ENCODE data around the gene OPRD1.
A peak's percentile ranks its signal among the peaks of the same experiment; 100 is the strongest.
"Not testable (repeated sequence)": the region's sequence is repeated elsewhere in the genome, so short reads cannot be mapped to it uniquely, and the experiment has no call there.

Gene OPRD1

DNA sequence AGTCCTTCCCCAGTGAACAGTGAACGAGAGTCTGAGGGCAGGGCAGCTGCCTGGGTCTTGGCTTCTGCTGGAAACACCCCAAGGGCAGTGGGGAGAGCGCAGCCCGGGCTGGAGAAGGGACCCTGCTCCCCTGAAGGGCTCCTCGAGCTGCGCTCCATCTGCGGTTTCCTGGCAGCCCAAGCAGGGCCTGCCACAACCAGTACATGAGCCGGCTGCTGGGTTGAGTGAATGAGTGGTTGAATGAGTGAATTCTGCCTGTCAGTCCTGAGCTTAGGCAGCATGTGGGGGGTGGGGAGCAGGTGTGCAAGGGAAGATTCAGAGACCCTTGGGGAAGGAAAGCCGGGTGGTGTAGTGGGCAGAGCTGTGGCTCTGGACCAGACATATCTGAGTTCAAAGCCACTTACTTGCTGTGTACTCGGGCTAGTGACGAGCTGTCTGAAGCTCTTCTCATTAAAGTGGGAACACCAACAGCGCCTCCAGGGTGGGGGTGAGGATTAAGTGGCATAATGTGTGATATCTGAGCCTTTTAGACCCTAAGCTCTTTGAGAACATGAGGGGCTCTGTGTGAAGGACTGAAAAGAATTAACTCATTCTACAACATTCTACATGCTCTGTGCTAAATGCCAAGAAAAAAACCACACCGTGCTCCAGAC is 3.7 kb downstream of the OPRD1 start:
- Mint-ChIP-seq H3K4me3 (no peak overlapping the region), H3K9me3 (no peaks in the 10 kb centered on the region), H3K27me3 (peaks cover 82% of the 10 kb centered on the region), H3K4me1 (peaks cover 5% of the 10 kb centered on the region), H3K27ac (no peak overlapping the region)
- DNase-seq (no peak), ATAC-seq (no peak)

DNA sequence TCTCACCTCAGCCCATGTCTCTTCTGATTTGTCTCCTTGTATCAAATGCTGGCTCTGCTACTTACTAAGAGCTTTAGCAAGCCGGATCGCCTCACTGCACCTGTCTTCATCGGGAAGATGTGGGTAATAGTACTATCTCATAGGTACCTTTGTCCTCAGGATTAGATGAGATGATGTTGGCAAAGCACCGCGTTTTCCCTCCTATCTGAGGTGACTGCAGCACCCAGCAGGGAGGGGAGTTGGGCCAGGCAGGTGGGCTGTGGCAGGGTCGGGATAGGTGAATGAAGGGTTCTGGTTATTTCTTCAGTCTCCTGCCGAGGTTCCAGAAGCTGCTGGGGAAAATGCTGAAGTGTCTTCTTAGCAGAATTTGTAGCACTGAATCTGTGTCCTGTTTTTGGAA is 5.2 kb downstream of the OPRD1 start:
- peaks cover 5% of the 10 kb centered on the region for H3K4me1 Mint-ChIP-seq
- DNase-seq (no peak), ATAC-seq (no peak)
- H3K4me3 Mint-ChIP-seq, result no peak overlapping the region
- H3K27me3 Mint-ChIP-seq, result peaks cover 71% of the 10 kb centered on the region
- H3K27ac Mint-ChIP-seq, result no peak overlapping the region
- no peaks in the 10 kb centered on the region for H3K9me3 Mint-ChIP-seq

- Mint-ChIP-seq H3K27me3 (peaks cover 52% of the 10 kb centered on the region), H3K4me3 (no peak overlapping the region), H3K9me3 (no peaks in the 10 kb centered on the region), H3K27ac (no peak overlapping the region), H3K4me1 (no peaks in the 10 kb centered on the region)
- ATAC-seq (no peak), DNase-seq (no peak)
These were observed 7.0 kb downstream of the OPRD1 start for GRCh38 chr1:28819020-28819419.

GRCh38 chr1:28822799-28823198 is 10.8 kb downstream of the OPRD1 start:
- DNase-seq (no peak), ATAC-seq (no peak)
- H3K27ac Mint-ChIP-seq, result no peak overlapping the region
- H3K27me3 Mint-ChIP-seq, result peaks cover 19% of the 10 kb centered on the region
- H3K9me3 Mint-ChIP-seq, result no peaks in the 10 kb centered on the region
- no peak overlapping the region for H3K4me3 Mint-ChIP-seq
- H3K4me1 Mint-ChIP-seq, result no peaks in the 10 kb centered on the region

- H3K9me3 Mint-ChIP-seq, H3K4me1 Mint-ChIP-seq, ATAC-seq, H3K27me3 Mint-ChIP-seq, H3K27ac Mint-ChIP-seq, DNase-seq, H3K4me3 Mint-ChIP-seq: not testable (repeated sequence)
These were observed 12.1 kb downstream of the OPRD1 start for GRCh38 chr1:28824061-28824460.

GRCh38 chr1:28828227-28828858 is 16.4 kb downstream of the OPRD1 start:
- not testable (repeated sequence) for ATAC-seq, H3K27me3 Mint-ChIP-seq, H3K9me3 Mint-ChIP-seq, DNase-seq, H3K4me3 Mint-ChIP-seq, H3K4me1 Mint-ChIP-seq, H3K27ac Mint-ChIP-seq

- H3K4me1 Mint-ChIP-seq, result no peaks in the 10 kb centered on the region
- DNase-seq, result no peak
- no peak overlapping the region for H3K4me3 Mint-ChIP-seq
- ATAC-seq, result no peak
- H3K27ac Mint-ChIP-seq, result no peak overlapping the region
- H3K27me3 Mint-ChIP-seq, result no peaks in the 10 kb centered on the region
- no peaks in the 10 kb centered on the region for H3K9me3 Mint-ChIP-seq
These were observed 18.8 kb downstream of the OPRD1 start for GRCh38 chr1:28830814-28831213.

DNA sequence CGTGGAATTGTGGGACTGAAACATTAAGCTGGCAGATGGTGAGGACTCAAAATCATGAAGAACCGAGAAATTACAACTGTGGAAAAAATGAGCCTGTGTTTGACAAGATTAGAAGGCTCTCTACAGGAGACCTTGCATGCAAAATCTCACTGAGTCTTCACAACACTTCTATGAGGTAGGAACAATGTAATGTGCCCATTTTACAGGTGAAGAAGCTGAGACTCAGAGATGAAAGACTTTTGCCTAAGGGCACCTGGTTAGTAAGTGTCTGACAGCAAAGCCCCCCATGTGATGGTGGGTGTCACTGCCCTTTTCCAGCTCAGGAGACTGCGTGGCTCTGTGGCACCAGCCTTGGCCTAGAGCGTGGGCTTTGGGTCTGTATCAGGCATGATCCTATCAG is 21.0 kb downstream of the OPRD1 start:
- DNase-seq, result no peak
- H3K4me1 Mint-ChIP-seq, result no peaks in the 10 kb centered on the region
- H3K27me3 Mint-ChIP-seq, result peaks cover 6% of the 10 kb centered on the region
- H3K4me3 Mint-ChIP-seq, result no peak overlapping the region
- ATAC-seq, result no peak
- H3K27ac Mint-ChIP-seq, result no peak overlapping the region
- H3K9me3 Mint-ChIP-seq, result no peaks in the 10 kb centered on the region

DNA sequence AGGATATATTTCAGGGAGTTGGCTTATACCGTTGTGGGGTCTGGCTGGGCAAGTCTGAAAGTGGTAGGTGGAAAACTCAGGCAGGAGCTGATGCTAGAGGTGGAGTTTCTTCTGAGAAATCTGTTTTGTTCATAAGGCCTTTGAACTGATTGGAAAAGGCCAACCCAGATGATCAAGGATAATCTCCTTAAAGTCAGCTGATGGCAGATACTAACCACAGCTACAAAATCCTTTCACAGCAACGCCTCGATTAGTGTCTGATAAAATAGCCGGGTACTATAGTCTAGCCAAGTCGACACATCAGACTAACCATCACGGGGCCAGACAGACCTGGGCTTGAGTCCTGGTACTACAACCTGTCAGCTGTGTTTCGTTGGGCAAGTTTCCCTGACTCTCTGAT is 21.4 kb downstream of the OPRD1 start:
- no peaks in the 10 kb centered on the region for H3K9me3 Mint-ChIP-seq
- H3K4me3 Mint-ChIP-seq, result no peak overlapping the region
- DNase-seq (no peak), ATAC-seq (no peak)
- H3K4me1 Mint-ChIP-seq, result no peaks in the 10 kb centered on the region
- no peak overlapping the region for H3K27ac Mint-ChIP-seq
- H3K27me3 Mint-ChIP-seq, result peaks cover 8% of the 10 kb centered on the region

- H3K27ac Mint-ChIP-seq, result peak overlapping the region in 1 of 2 donors; percentile 86
These were observed 23.3 kb downstream of the OPRD1 start for GRCh38 chr1:28835237-28835650.

GRCh38 chr1:28836421-28836956 is 24.5 kb downstream of the OPRD1 start:
- ATAC-seq (no peak), DNase-seq (no peak)
- H3K27ac Mint-ChIP-seq, result no peak overlapping the region
- no peaks in the 10 kb centered on the region for H3K4me1 Mint-ChIP-seq
- H3K27me3 Mint-ChIP-seq, result peaks cover 8% of the 10 kb centered on the region
- H3K4me3 Mint-ChIP-seq, result no peak overlapping the region
- H3K9me3 Mint-ChIP-seq, result no peaks in the 10 kb centered on the region

More at GRCh38 chr1:28835237-28835650, 23.3 kb downstream of the OPRD1 start:
- no peak for DNase-seq
- ATAC-seq, result no peak
- H3K4me3 Mint-ChIP-seq, result no peak overlapping the region
- no peaks in the 10 kb centered on the region for H3K9me3 Mint-ChIP-seq
- peaks cover 8% of the 10 kb centered on the region for H3K27me3 Mint-ChIP-seq
- no peaks in the 10 kb centered on the region for H3K4me1 Mint-ChIP-seq

- Mint-ChIP-seq H3K27me3 (peaks cover 15% of the 10 kb centered on the region), H3K4me3 (no peak overlapping the region), H3K4me1 (peaks cover 4% of the 10 kb centered on the region), H3K27ac (no peak overlapping the region), H3K9me3 (no peaks in the 10 kb centered on the region)
- DNase-seq (no peak), ATAC-seq (no peak)
These were observed 29.1 kb downstream of the OPRD1 start for GRCh38 chr1:28840928-28841544.

GRCh38 chr1:28845786-28846543 is 34.0 kb downstream of the OPRD1 start:
- Mint-ChIP-seq H3K27ac (peak overlapping the region; percentile 1 to 43), H3K9me3 (no peaks in the 10 kb centered on the region), H3K4me1 (peaks cover 7% of the 10 kb centered on the region), H3K4me3 (no peak overlapping the region), H3K27me3 (peaks cover 6% of the 10 kb centered on the region)
- ATAC-seq, result no peak
- DNase-seq, result no peak

DNA sequence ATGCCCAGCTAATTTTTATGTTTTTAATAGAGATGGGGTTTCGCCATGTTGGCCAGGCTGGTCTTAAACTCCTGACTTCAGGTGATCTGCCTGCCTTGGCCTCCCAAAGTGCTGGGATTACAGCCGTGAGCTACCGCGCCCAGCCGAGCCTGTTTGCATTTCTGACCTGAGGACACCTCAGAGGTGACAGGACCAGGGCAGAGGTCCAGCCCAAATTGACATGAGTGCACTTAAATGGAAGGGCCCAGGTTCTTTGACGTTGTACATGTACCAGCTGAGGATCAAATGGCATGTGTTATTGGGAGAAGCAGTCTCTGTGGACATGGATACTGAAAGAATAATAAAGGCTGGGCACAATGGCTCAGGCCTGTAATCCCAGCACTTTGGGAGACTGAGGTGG is 35.2 kb downstream of the OPRD1 start:
- H3K4me1 Mint-ChIP-seq, ATAC-seq, H3K27me3 Mint-ChIP-seq, H3K9me3 Mint-ChIP-seq, H3K4me3 Mint-ChIP-seq, DNase-seq: not testable (repeated sequence)
- H3K27ac Mint-ChIP-seq, result peak overlapping the region in 1 of 2 donors; percentile 13

DNA sequence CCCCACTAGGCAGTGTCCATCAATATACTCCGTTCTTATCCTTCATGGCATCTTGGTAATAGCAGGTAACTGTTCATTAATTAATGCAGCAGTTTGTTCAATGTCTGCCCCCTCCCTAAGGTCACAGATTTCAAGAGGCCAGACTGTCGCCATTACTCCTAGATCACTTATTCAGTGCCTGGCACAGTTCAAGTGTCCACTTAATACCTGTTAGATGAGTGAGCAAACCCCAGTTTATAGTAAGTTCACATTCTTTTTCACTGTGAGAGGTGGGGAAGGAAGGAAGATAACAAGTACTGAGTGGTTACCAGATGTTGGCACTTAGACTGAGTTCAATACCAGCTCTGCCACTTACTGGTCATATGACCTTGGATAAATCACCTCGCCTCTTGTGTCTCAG is 36.4 kb downstream of the OPRD1 start:
- Mint-ChIP-seq H3K9me3 (no peaks in the 10 kb centered on the region), H3K27ac (no peak overlapping the region), H3K27me3 (peaks cover 3% of the 10 kb centered on the region), H3K4me1 (peaks cover 7% of the 10 kb centered on the region), H3K4me3 (no peak overlapping the region)
- no peak for DNase-seq
- no peak for ATAC-seq

Measured in stimulated activated naive CD8-positive, alpha-beta T cell treated with anti-CD3 and anti-CD28 coated beads, Interleukin-15, amount 100 ng/mL, for 72 hours (primary cell).